Gastrocnemius medialis (tissue), 4 donors: ENCODE measurements around the gene MED13L.

ENCODE experiments used
- CTCF ChIP-seq, 5 experiments: fragments of 450-650 bp in 3 of 5; fragments of 200-600 bp in 2 of 5; sonication (generic) in 2 of 5; IDR thresholded peaks in 4 of 5; conservative IDR thresholded peaks in 1 of 5; 1 replicate in 4 of 5; 2 replicates in 1 of 5; pipeline ENCODE4 v1.5.1; 2016 to 2019; ENCODE audit warnings: antibody characterized with exemption in 5 of 5, mild to moderate bottlenecking in 3 of 5, moderate library complexity in 3 of 5
- POLR2A ChIP-seq, 2 donors: fragments of 450-650 bp; IDR thresholded peaks; one replicate each; pipeline ENCODE4 v1.6.1; 2017; ENCODE audit warnings: antibody characterized with exemption in 2 of 2, mild to moderate bottlenecking in 2 of 2, moderate library complexity in 2 of 2

GRCh38 chr12:116302166-116303058, 24.9 kb upstream of the MED13L start:
- TF ChIP-seq CTCF (IDR thresholded peaks at IDR 0.05 in 4 of 5, conservative IDR thresholded peaks at IDR 0.05 in 1 of 5) (no peak), POLR2A (IDR thresholded peaks at IDR 0.05) (no peak)
